HG03175 (cell line): ENCODE data around the gene PPARD.

Experiments
- ATAC-seq: cut with Tn5 transposase; IDR thresholded peaks from one replicate; pipeline ENCODE4 v1.9.1; 2021; ENCODE audit warnings: mild to moderate bottlenecking, moderate library complexity; ENCODE audit not compliant: unreplicated experiment

Gene PPARD

GRCh38 chr6:35354361-35355135 lies 12.2 kb downstream of the PPARD start:
- ATAC-seq = no peak

GRCh38 chr6:35356391-35356790 lies 14.0 kb downstream of the PPARD start:
- ATAC-seq = no peak

GRCh38 chr6:35357677-35358076 lies 15.3 kb downstream of the PPARD start:
- ATAC-seq = no peak

DNA sequence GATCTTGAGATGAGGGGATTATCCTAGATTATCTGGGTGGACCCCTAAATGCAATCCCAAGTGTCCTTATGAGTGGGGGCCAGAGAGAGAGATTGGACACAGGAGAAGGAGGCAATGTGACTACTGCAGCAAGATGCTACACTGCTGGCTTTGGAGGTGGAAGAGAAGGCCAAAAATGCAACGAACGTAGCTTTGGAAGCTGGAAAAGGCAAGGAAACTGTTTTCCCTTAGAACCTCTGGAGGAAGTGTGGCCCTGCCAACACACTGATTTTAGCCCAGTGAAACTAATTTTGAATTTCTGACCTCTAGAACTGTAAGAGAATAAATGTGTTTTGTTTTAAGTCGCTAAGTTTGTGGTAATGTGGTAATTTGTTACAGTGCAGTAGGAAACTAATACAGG lies 15.7 kb downstream of the PPARD start:
- no peak for ATAC-seq

DNA sequence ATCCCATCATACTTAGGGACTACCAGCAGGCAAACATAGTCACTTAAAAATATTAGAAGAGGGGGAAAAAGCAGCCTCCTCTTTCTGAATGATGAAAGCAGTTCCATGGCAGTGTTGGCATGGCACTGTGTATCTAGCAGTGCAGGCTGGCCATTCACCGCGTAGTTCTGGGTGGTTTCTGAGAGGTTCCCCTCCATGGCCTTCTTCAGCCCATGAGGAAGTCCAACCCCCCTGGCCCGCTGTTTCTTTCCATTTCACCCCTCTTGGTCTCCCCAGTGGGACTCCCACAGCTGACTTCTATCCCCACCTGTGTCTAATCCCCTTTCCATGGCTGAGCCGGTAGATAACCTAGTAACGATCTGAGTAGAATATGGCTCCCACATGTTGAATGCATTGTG lies 17.0 kb downstream of the PPARD start:
- ATAC-seq = no peak

GRCh38 chr6:35359744-35360348 lies 17.5 kb downstream of the PPARD start:
- no peak for ATAC-seq

DNA sequence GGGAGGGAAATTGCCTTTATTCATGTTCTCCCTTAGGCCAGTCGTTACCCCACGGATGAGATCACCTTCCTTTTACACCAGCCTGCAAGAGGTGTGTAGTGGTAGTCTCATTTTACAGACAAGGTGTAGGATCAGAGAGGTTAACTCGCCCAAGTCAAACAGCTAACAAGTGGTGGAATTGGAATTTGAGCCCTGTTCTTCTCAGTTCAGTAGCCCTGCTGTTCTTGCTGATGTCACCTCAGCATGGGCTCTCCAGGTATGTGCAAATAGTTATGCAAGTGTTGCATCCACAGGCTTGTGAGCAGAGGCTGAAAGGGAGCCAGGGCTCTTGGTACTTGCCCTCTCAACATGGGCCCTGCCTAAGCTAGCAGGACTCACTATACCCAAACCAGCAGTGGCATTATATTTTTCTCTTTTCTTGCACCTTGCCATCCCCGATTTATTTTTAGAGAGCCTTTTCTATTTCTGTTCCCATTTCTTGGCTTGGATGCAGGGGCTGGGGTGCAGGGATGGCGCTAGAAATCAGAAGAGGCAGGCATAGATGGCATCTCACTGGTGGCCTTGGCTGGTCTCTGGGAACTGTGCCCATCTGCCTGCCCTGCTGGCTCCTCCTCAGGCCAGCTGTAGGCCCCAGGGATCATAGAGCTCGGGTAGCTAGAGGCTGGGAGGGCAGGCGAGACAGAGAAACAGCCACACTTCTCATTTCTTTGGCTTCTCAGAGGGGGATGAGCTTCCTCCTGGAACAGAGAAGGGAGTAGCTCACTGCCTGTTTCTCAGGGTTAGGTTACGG lies 18.2 kb downstream of the PPARD start:
- no peak for ATAC-seq

DNA sequence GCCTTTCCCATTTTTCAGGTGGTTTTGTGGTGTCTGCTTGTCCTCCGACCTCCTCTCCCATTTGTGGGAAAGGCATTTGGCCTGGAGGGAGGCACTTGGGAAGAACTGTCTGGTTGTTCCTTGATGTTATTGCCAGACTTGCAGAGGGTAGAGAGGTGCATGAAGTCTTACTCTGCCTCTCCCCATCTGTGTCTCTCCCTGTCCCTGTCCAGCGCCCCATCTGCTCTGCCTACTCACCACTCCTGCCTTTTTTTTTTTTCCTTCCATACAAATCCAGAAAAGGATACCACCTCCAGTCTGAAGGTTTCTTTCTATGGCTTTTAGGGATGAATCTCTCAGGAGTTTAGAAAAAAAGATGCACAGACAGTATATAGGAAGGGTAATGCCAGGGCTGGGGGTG lies 19.8 kb downstream of the PPARD start:
- ATAC-seq = no peak

- no peak for ATAC-seq
These were observed 21.0 kb downstream of the PPARD start for GRCh38 chr6:35363293-35363750.

DNA sequence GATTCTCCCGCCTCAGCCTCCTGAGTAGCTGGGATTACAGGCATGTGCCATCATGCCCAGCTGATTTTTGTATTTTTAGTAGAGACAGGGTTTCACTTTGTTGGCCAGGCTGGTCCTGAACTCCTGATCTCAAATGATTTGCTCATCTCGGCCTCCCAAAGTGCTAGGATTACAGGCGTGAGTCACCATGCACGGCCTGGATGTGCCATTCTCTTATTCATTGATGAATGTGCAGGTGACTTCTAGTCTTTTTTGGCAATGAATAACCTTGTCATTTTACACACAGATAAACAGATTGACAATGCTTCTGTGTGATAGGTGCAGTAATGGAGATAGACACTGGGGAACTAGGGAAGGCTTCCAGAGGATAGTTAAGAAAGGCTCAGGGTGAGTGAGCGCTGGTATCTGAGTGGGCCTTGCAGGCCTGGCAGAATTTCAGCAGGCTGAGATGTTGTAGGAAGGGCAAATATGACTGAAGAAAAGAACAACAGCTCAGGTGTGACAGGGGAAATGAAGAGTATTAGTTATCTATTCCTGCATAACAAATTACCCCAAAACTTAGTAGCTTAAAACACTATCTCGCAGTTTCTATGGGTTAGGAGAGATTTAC lies 23.3 kb downstream of the PPARD start:
- ATAC-seq = no peak

- ATAC-seq = no peak
These were observed 23.8 kb downstream of the PPARD start for GRCh38 chr6:35366204-35366596.

- ATAC-seq = no peak
These were observed 25.3 kb downstream of the PPARD start for GRCh38 chr6:35367646-35368037.

GRCh38 chr6:35368038-35368887 lies 25.9 kb downstream of the PPARD start:
- no peak for ATAC-seq

DNA sequence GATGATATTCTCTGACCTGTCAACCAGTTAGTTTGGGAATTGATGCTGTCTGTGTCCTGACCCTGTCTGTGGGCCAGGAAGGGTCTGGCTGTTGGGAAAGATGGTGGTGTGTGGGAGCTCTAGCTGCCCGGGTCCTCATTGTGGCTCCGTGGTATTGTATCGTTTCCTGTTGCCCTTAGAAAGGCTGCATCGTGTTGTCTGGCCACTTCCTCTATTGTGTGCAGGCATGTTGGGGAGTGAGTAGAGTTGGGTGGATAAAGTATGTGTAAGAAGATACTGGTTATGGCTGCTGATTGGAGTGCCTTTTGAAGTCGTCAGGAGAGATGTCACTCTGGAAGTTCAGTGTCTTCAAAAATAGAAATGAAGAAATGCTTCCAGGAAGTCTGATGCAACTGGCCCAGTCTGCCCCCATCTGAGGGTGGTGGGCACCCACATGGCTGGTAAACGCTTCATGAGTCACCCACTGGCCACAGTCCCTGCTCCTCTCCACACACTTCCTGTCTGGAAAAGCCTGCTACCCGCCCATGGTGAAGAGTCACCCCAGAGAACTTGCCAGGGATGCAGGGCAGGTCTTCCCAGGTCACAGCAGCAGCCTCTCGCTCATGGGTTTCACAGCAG lies 27.9 kb downstream of the PPARD start:
- ATAC-seq = peak; percentile 82

GRCh38 chr6:35370785-35371493 lies 28.6 kb downstream of the PPARD start:
- ATAC-seq = no peak

- no peak for ATAC-seq
These were observed 29.3 kb downstream of the PPARD start for GRCh38 chr6:35371494-35372262.

DNA sequence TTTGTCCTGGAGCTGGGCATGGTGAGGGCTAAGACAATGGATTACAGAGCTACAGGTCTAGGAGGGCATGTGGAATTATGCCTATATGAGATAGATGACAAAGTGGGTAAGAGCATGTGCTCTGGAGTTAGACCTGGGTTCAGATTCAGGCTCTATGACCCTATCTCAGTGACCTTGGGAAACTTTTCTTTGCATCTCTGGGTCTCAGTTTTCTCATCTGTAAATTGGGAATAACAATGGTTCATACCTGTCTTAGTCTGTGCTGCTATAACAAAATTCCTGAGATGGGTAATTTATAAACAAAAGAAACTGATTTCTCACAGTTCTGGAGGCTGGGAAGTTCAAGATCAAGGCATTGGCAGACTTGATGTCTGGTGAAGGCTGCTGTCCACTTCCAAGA lies 30.3 kb downstream of the PPARD start:
- ATAC-seq = no peak

DNA sequence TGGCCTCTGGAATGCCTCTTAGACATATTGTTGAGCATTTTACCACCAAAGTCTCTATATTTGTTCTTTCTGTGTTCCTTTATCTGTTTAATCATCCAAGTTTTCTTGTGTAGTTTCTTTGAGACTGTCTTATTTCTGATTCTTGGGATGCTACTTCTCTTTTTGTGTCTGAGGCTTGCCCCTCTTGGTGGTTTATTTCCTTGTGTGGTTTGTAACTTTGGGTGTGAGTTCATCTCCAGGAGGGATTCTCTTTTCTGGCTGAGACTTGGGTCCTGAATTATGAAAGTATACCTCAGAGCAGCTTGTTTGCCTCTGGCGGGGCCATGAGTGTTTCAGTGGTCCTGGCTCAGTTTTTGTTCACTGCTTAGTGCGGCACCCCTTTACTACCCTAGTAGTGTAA lies 33.9 kb downstream of the PPARD start:
- ATAC-seq = no peak

DNA sequence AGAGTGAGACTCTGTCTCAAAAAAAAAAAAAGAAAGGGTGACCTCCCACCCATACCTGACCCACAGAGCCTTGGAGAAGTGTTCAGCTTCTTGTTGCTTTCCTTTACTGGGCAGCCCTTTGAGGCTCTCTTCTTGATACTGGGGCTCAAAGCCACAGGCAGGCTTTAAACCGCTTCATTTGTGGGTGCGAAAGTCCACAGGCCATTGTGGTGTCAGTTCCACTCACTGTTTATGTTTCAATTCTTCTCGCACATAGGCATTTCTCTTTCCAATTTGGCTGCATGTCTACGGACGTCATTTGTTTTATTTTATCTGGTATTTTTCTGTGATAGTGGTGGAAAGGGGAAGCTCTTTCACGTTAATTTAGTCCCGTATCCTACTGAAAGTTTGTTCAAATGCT lies 34.6 kb downstream of the PPARD start:
- no peak for ATAC-seq
